ENCODE measurements around the gene POU5F1.

Gene POU5F1

GRCh38 chr6:31175971-31176370 is 5.5 kb upstream of the POU5F1 start:
- TF ChIP-seq REST (IDR thresholded peaks at IDR 0.05; ENCODE audit: insufficient read depth in 1 of 2, low read depth in 2 of 2, low read length in 2 of 2) (no peak), POLR2AphosphoS5 (IDR thresholded peaks at IDR 0.05; ENCODE audit: low read depth, low read length) (no peak), SIN3A (IDR thresholded peaks at IDR 0.05; ENCODE audit: borderline replicate concordance, insufficient read depth, low read length) (no peak), FOXP2 (optimal IDR thresholded peaks at IDR 0.05; ENCODE audit: borderline replicate concordance, extremely low read depth, extremely low read length, insufficient read depth) (no peak), TAF1 (IDR thresholded peaks at IDR 0.05; ENCODE audit: borderline replicate concordance, insufficient read depth, low read length) (no peak)

GRCh38 chr6:31174378-31174777 is 3.9 kb upstream of the POU5F1 start:
- TF ChIP-seq TAF1 (IDR thresholded peaks at IDR 0.05; ENCODE audit: borderline replicate concordance, insufficient read depth, low read length) (no peak), FOXP2 (optimal IDR thresholded peaks at IDR 0.05; ENCODE audit: borderline replicate concordance, extremely low read depth, extremely low read length, insufficient read depth) (no peak), SIN3A (IDR thresholded peaks at IDR 0.05; ENCODE audit: borderline replicate concordance, insufficient read depth, low read length) (no peak), POLR2AphosphoS5 (IDR thresholded peaks at IDR 0.05; ENCODE audit: low read depth, low read length) (no peak), REST (IDR thresholded peaks at IDR 0.05; ENCODE audit: insufficient read depth in 1 of 2, low read depth in 2 of 2, low read length in 2 of 2) (no peak)

- TF ChIP-seq TAF1 (IDR thresholded peaks at IDR 0.05; ENCODE audit: borderline replicate concordance, insufficient read depth, low read length), result no peak
- TF ChIP-seq SIN3A (IDR thresholded peaks at IDR 0.05; ENCODE audit: borderline replicate concordance, insufficient read depth, low read length), result no peak
- TF ChIP-seq FOXP2 (optimal IDR thresholded peaks at IDR 0.05; ENCODE audit: borderline replicate concordance, extremely low read depth, extremely low read length, insufficient read depth), result no peak
- no peak for TF ChIP-seq POLR2AphosphoS5 (IDR thresholded peaks at IDR 0.05; ENCODE audit: low read depth, low read length)
- TF ChIP-seq REST (IDR thresholded peaks at IDR 0.05; ENCODE audit: insufficient read depth in 1 of 2, low read depth in 2 of 2, low read length in 2 of 2), result no peak
Measured at GRCh38 chr6:31173406-31173805, 2.9 kb upstream of the POU5F1 start.

- no peak for TF ChIP-seq SIN3A (IDR thresholded peaks at IDR 0.05; ENCODE audit: borderline replicate concordance, insufficient read depth, low read length)
- TF ChIP-seq TAF1 (IDR thresholded peaks at IDR 0.05; ENCODE audit: borderline replicate concordance, insufficient read depth, low read length), result no peak
- TF ChIP-seq FOXP2 (optimal IDR thresholded peaks at IDR 0.05; ENCODE audit: borderline replicate concordance, extremely low read depth, extremely low read length, insufficient read depth), result no peak
- TF ChIP-seq POLR2AphosphoS5 (IDR thresholded peaks at IDR 0.05; ENCODE audit: low read depth, low read length), result no peak
- no peak for TF ChIP-seq REST (IDR thresholded peaks at IDR 0.05; ENCODE audit: insufficient read depth in 1 of 2, low read depth in 2 of 2, low read length in 2 of 2)
Measured at GRCh38 chr6:31172973-31173384, 2.5 kb upstream of the POU5F1 start.
